Keratinocyte (primary cell): ENCODE data around the gene ZNF805.

Source experiments
- EZH2 ChIP-seq: IDR thresholded peaks from one replicate; pipeline ENCODE4 v1.6.1; 2012; ENCODE audit warnings: inconsistent platforms, mild to moderate bottlenecking, low read length, moderate library complexity
- TF ChIP-seq, protein P1 (sequence below), 3 experiments: IDR thresholded peaks in 1 of 3; conservative IDR thresholded peaks in 1 of 3; optimal IDR thresholded peaks in 1 of 3; 2 replicates in 2 of 3; 3 replicates in 1 of 3; pipeline versions ENCODE3 to v1.5.1; 2011; ENCODE audit warnings: low read length in 3 of 3, mild to moderate bottlenecking in 3 of 3, moderate library complexity in 2 of 3, control low read depth in 1 of 3, inconsistent platforms in 1 of 3; ENCODE audit not compliant: insufficient read depth in 2 of 3; ENCODE audit errors: extremely low read depth in 1 of 3

DNA sequence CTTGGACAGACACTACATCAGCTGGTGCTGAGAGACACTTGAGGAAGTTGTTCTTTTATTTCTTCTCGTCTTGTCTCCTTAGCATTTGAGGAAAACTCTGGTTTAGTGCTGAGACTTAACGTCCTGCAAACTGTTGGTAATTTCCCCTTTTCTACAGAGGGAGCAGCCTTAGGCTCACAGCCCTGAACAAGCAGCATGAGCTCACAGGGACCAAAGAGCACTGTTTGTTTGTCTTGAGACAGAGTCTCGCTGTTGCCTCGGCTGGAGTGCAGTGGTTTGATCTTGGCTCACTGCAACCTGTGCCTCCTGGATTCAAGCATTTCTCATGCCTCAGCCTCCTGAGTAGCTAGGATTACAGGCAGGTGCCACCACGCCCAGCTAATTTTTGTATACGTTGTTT is 5.5 kb downstream of the ZNF805 start:
- no peak for TF ChIP-seq EZH2
- TF ChIP-seq, protein P1, sequence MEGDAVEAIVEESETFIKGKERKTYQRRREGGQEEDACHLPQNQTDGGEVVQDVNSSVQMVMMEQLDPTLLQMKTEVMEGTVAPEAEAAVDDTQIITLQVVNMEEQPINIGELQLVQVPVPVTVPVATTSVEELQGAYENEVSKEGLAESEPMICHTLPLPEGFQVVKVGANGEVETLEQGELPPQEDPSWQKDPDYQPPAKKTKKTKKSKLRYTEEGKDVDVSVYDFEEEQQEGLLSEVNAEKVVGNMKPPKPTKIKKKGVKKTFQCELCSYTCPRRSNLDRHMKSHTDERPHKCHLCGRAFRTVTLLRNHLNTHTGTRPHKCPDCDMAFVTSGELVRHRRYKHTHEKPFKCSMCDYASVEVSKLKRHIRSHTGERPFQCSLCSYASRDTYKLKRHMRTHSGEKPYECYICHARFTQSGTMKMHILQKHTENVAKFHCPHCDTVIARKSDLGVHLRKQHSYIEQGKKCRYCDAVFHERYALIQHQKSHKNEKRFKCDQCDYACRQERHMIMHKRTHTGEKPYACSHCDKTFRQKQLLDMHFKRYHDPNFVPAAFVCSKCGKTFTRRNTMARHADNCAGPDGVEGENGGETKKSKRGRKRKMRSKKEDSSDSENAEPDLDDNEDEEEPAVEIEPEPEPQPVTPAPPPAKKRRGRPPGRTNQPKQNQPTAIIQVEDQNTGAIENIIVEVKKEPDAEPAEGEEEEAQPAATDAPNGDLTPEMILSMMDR (optimal IDR thresholded peaks at IDR 0.05 in 1 of 3, IDR thresholded peaks at IDR 0.05 in 1 of 3, conservative IDR thresholded peaks at IDR 0.05 in 1 of 3; ENCODE audit: extremely low read depth in 1 of 3, insufficient read depth in 2 of 3, low read length in 3 of 3) = no peak
